Colonic mucosa (tissue), 4 donors: ENCODE results near the gene PLET1. TPM values are rescaled to one million over a fixed set of nuclear protein-coding genes. Genes with fewer than 3 reads are reported as not detected.

Experiments
- DNase-seq: peaks from one replicate; pipeline ENCODE4 v3.0.0-alpha.2; 2020
- H3K27ac ChIP-seq: fragments of 200-600 bp; one replicate; pipeline ENCODE4 v1.8.0; 2021
- H3K27me3 ChIP-seq: fragments of 200-600 bp; one replicate; pipeline ENCODE4 v1.8.0; 2021
- H3K36me3 ChIP-seq: fragments of 200-600 bp; one replicate; pipeline ENCODE4 v1.8.0; 2021
- H3K4me1 ChIP-seq: fragments of 200-600 bp; one replicate; pipeline ENCODE4 v1.8.0; 2021; ENCODE audit warnings: mild to moderate bottlenecking
- H3K4me3 ChIP-seq: fragments of 200-600 bp; one replicate; pipeline ENCODE4 v1.8.0; 2021
- H3K9ac ChIP-seq, 2 donors: one replicate each; pipeline ENCODE4 v1.7.0; 2013; ENCODE audit warnings: control low read depth in 2 of 2, low read depth in 2 of 2, low read length in 2 of 2
- H3K9me3 ChIP-seq: fragments of 200-600 bp; one replicate; pipeline ENCODE4 v1.8.0; 2021
- intact Hi-C: fragments of 100-400 bp; cut with DNase I; formaldehyde crosslinking; loops from one replicate; pipeline ENCODE4 v1.14.1; 2022
- total RNA-seq, 2 donors: library from RNA; stranded (reverse); fragmentation: NEBNext Ultra II Directional in 1 of 2; extraction: Animal tissue kit (Norgen Biotek cat#: 25700) in 1 of 2; gene quantifications; one replicate each; pipeline ENCODE4 v1.2.1, GENCODE V29; 2021
- TF ChIP-seq, protein P1 (sequence below): fragments of 200-600 bp; IDR thresholded peaks from one replicate; pipeline ENCODE4 v1.8.0; 2022; ENCODE audit warnings: antibody characterized with exemption, mild to moderate bottlenecking
- donor health status: healthy.
- donor health status: DM: no; HTN: no; CAD: no.
- donor health status: DM: no; HTN: no; CAD: no.

The PLET1 gene
- total RNA-seq, 2 donors from 2014 or later: not detected

DNA sequence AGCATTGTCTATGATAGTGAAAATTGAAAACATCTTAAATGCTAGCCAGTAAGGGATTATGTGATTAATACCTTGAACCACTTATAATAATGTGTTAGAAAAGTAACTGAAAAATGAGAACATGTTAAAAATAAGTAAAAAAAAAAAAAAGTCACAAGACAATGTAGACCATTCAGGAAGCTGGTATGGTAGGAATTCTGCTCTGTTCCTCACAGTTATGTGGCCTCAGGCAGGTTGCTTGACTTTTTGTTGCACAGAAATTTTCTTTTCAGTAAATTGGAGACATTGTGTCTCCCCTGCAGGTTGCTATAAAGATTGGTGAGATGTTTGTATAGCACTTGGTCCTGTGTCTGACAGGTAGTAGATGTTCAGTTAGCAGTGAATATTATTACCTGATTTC is 17.3 kb upstream of the PLET1 start:
- no peak overlapping the region for H3K4me3 ChIP-seq
- TF ChIP-seq, protein P1, sequence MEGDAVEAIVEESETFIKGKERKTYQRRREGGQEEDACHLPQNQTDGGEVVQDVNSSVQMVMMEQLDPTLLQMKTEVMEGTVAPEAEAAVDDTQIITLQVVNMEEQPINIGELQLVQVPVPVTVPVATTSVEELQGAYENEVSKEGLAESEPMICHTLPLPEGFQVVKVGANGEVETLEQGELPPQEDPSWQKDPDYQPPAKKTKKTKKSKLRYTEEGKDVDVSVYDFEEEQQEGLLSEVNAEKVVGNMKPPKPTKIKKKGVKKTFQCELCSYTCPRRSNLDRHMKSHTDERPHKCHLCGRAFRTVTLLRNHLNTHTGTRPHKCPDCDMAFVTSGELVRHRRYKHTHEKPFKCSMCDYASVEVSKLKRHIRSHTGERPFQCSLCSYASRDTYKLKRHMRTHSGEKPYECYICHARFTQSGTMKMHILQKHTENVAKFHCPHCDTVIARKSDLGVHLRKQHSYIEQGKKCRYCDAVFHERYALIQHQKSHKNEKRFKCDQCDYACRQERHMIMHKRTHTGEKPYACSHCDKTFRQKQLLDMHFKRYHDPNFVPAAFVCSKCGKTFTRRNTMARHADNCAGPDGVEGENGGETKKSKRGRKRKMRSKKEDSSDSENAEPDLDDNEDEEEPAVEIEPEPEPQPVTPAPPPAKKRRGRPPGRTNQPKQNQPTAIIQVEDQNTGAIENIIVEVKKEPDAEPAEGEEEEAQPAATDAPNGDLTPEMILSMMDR: no peak
- H3K9ac ChIP-seq: no peak overlapping the region
- no peaks in the 10 kb centered on the region for H3K36me3 ChIP-seq
- intact Hi-C loops: loop anchor here (5.0 kb wide), 1 partner anchor 166 kb away; no protein-coding TSS in a partner anchor
- H3K27ac ChIP-seq: no peak overlapping the region
- H3K27me3 ChIP-seq: no peaks in the 10 kb centered on the region
- no peaks in the 10 kb centered on the region for H3K9me3 ChIP-seq
- peaks cover 4% of the 10 kb centered on the region for H3K4me1 ChIP-seq
- DNase-seq: no peak

DNA sequence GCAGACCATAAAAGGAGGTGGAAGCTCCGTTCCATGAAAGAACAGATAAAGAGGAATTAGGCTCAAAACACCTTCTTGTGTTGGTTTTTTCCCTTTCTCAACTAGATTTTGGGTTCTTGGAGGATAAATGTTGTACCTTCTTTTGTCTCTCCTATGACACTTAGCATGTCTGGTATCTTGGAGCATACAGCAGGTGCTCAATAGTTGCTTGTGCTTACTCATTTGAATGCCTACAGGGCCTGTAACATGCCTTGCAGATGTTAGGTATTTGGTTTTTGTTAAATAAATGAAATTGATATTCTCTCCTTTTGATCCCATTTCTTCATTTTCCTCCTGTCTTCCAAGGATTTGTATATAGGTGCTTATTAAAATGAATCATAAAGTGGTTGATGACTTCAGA is 16.4 kb upstream of the PLET1 start:
- TF ChIP-seq, protein P1: no peak
- Histone ChIP-seq H3K9me3 (no peaks in the 10 kb centered on the region), H3K4me1 (peaks cover 4% of the 10 kb centered on the region), H3K36me3 (no peaks in the 10 kb centered on the region), H3K27me3 (no peaks in the 10 kb centered on the region), H3K27ac (no peak overlapping the region), H3K9ac (no peak overlapping the region), H3K4me3 (no peak overlapping the region)
- intact Hi-C loops: loop anchor here (5.0 kb wide), 1 partner anchor 165 kb away; no protein-coding TSS in a partner anchor
- DNase-seq: no peak

DNA sequence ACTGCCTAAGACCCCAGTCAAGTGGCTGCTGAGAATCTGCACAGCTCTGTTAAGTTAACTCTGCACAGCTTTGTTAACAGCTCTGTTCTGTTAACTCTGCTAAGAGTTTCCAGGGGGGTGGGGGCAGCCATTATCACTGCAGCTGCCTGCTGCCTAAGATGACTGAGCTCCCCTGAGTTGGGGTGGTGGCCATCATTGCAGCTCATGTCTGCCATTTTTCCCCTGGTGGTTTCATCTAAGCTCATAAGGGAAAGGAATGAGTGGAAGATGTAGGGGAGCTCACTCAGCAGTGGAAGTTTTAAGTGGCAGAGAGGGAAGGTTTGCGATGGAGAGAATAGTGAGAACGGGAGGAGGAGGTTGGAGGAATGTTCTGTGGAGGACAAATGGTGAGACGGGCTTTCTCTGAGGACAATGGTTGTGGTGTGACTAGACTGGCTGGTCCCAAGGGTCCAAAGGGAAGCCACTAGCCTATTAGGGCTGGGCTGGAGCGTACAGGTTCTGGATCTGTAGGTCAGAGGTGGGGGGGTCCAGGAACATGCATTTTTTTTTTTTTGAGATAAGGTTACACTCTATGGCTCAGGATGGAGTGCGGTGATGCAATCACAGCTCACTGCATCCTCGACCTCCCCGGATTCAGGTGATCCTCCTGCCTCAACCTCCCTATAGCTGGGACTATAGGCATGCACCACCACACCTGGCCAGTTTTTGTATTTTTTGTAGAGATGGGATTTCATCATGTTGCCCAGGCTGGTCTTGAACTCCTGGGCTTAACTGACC is 13.5 kb upstream of the PLET1 start:
- intact Hi-C loops: no loop called here

DNA sequence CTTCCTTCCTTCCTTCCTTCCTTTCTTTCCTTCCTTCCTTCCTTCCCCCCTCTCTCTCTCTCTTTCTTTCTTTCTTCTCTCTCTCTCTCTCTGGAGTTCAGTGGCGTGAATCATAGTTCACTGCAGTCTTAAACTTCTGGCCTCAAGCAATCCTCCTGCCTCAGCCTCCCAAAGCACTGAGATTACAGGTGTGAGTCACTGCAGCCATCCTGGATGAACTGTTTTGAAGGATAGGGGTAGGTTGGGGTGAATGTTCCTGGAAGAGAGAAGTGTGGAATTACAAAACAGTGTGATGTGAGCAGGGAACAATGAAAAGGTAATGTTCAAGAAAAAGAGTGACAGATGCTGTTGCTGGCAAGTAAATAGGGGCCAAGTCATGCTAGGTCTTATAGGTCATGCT is 12.4 kb upstream of the PLET1 start:
- H3K9ac ChIP-seq: no peak overlapping the region
- no peak for DNase-seq
- H3K4me1 ChIP-seq: no peaks in the 10 kb centered on the region
- H3K4me3 ChIP-seq: no peak overlapping the region
- H3K27me3 ChIP-seq: no peaks in the 10 kb centered on the region
- intact Hi-C loops: no loop called here
- no peaks in the 10 kb centered on the region for H3K9me3 ChIP-seq
- TF ChIP-seq, protein P1: no peak
- no peak overlapping the region for H3K27ac ChIP-seq
- no peaks in the 10 kb centered on the region for H3K36me3 ChIP-seq

More for the DNA sequence above, 13.5 kb upstream of the PLET1 start:
- no peaks in the 10 kb centered on the region for H3K9me3 ChIP-seq
- DNase-seq: no peak
- H3K27me3 ChIP-seq: no peaks in the 10 kb centered on the region
- H3K36me3 ChIP-seq: no peaks in the 10 kb centered on the region
- H3K27ac ChIP-seq: no peak overlapping the region
- H3K4me3 ChIP-seq: no peak overlapping the region
- TF ChIP-seq, protein P1: no peak
- H3K4me1 ChIP-seq: no peaks in the 10 kb centered on the region
- H3K9ac ChIP-seq: no peak overlapping the region

DNA sequence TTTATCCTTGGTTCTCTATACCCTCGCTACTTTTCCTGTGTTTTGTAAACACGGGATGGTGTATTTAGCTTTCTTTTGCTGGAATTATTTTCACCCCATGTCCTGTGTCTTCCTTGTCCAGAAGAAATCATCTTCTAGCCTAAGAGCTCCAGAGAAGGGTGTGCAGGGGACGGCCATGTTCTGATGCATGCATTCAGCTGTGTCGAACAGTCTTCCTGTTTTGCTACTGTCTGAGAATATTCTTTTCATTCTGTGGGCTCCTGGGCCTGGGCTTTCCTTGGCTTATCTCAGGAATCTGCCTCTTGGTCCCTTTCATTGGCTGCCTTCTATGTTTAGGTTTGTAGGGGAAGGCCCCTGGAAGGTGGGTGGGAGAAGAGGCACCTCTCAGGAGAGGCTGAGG is 10.6 kb upstream of the PLET1 start:
- intact Hi-C loops: no loop called here
- Histone ChIP-seq H3K27me3 (no peaks in the 10 kb centered on the region), H3K9me3 (no peaks in the 10 kb centered on the region), H3K27ac (no peak overlapping the region), H3K4me3 (peak overlapping the region; percentile 9), H3K36me3 (no peaks in the 10 kb centered on the region), H3K9ac (no peak overlapping the region), H3K4me1 (no peaks in the 10 kb centered on the region)
- DNase-seq: no peak
- TF ChIP-seq, protein P1: no peak
